NCI-H2171 treated with DMSO at 0.1 percent for 48 hours (cell line): ENCODE measurements around the gene KCTD15.
A peak's percentile ranks its signal among the peaks of the same experiment; 100 is the strongest.

Experiments used
- DNase-seq: peaks from one replicate; lab custom pipeline; 2025; lab: John Stamatoyannopoulos, UW

KCTD15 gene, protein sequence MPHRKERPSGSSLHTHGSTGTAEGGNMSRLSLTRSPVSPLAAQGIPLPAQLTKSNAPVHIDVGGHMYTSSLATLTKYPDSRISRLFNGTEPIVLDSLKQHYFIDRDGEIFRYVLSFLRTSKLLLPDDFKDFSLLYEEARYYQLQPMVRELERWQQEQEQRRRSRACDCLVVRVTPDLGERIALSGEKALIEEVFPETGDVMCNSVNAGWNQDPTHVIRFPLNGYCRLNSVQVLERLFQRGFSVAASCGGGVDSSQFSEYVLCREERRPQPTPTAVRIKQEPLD

DNA sequence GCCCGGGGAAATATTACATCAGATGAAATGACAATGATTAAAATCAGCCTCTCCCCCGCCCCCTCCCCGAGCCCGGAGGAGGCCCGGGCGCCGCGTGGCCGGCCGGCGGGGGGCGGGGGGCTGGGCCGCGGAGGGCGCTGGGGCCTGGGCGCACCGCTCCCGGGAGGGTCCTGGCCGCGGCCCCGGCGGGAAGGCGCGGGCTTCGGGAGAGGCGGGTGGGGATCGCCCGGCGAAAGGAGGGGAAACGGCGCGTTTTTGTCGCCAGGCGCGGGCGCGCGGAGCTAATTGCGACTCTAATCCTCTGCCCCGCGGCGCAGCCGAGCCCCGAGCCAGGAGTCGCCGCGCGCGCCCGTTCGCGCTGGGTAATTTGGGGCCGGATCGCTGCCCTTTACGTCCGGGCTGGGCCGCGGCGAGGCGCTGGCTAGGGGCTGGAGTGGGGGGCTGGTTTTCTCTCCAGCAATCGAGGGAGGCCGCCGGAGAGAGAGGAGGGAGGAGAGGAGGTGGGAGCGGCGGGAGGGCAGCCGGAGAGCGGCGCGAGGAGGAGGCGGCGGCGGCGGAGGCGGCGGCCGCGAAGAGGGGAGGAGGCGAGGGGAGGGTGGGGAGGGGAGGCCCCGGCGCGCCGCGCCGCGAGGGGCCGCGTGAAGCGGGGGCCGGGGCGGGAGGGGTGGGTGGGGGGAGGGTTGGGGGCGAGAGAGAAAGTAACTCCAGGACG is at the start of gene KCTD15:
TSS of gene KCTD15 (plus strand) at position 707 of the 712 bp plus-strand sequence. CDS start 3,585 bp downstream, outside the sequence.
- DNase-seq = peak; percentile 42

DNA sequence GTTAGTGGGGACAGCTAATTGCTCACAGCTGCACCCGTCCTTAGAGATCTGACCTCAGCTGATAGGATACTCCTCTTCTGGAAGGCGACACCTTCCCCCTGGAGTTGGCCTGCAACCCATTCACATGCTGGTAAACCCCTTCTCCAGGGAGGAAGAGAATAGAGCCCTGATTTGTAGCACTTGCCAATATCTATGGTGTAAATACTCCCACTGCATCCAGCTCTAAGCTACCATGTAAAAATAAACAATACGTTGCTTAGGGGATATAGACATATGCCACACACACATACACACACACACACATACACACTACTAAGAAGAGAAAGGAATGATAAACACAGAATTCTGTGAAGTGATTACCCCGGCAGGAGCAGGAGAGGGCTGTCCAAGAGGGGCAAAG is 49.4 kb upstream of the KCTD15 start:
- DNase-seq = no peak

DNA sequence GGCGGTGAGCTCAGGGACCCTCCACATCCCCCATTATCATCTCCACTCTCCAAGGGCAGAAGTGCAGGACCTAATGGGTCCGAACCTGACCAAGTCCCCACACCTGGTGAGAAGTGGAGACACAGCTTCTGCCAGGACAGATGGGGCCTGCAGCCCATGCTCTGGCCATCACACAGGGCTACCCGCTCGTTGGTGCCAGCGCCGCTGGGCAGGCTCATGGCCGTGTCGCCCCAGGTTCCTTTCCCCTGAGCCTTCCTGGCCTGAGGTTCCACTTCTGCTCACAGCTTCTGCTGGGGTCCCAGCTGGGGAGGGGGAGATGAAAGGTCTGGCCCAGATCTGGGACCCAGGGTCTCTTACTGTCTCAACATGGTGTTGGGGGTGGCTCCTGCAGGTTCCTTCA is 48.4 kb upstream of the KCTD15 start:
- DNase-seq = no peak

DNA sequence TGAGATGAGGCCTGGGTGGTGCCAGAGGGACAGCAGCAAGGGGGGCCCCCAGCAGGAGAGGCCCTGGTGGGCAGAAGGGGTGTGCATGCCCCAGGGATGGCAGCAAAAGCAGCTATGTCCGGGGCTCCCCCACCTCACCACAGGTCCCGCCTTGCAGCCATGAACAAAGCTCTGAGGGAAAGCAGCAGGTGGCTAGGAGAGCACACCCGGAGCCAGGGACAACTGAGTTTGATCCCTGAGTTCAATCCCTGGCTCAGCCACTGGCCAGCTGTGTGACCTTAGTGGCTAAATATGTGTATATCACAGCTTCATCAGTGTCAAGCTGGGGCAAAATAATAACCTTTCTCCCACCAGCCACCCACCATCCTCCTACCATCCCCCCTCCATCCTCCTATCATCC is 47.7 kb upstream of the KCTD15 start:
- DNase-seq = no peak

DNA sequence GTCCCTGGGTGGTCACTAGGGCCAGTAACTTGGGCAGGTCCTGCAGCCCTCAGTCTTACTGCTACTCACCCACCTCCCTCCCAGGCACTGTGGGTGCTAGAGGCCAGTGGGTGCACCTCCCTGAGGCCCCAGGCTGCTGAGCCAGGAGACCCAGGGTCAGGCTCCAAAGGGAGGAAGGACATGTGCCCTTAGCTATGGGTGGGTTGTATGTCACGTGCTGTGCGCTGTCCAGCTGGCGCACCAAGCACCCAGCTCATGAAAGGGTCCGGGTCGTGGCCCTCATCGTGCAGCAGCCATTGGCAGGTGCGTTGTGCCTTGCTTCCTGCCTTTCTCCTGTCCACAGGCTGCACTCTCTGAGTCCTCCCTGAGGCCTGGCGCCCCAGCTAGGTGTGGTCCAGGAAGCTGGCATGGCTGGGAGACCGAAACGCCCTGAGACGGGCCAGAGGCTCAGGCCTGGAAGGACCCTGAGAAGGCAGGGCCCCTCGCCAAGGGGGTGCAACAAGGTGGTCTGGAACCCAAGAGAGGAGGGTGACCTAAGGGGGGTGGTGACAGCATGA is 47.0 kb upstream of the KCTD15 start:
- no peak for DNase-seq

GRCh38 chr19:33750587-33751435 is 45.9 kb upstream of the KCTD15 start:
- DNase-seq = peak; percentile 49

DNA sequence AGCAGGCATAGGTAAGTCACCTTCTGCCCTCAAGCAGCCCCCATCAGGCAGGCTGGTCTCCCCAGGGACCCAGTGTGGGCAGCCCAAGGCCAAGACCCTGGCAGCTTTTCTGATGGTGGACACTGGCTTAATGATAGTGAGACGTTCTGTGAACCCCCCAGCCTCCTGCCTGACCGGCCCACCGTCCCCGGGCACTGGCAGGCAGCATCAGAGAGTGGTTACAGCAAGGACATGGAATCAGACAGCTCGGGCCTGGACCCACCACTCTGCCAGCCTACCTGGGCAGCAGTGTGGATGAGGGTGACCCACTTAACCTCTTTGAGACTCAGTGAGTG is 45.3 kb upstream of the KCTD15 start:
- DNase-seq = no peak

DNA sequence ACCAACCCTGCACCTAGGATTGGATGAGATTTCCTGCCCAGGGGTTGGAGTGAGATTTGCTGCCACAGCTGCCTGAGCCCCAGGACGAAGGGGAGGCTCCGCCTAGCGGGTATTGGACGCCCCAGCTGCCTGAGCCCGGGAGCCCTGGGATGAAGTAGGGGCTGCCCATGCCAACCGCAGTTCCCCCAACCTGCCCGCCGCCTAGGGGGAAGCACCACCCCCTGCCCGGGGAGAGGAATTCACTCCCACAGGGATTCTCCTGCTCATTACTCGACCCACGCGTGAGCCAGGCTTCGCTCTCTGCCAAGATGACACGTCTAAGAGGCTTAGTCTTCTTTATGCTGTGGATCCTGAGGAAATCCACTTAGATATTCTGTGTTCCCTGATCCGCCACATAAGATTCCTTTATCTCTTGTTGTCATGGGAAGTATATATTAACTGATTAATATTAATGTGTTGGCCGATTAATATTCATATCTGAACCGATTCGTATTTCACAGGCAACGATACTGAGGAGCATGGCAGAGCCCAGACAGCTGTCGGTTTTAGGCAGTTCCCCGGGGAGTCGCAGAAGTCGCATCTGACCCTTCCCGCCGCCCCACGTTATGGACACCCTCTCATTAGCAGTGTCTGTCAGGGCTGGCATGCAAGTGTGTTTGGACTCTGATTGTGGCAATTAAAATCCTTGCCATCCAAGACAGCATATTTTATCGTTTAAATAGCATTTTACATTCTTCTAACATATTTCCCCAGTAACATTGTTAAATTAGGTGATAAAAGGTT is 44.5 kb upstream of the KCTD15 start:
- peak; percentile 47 for DNase-seq

DNA sequence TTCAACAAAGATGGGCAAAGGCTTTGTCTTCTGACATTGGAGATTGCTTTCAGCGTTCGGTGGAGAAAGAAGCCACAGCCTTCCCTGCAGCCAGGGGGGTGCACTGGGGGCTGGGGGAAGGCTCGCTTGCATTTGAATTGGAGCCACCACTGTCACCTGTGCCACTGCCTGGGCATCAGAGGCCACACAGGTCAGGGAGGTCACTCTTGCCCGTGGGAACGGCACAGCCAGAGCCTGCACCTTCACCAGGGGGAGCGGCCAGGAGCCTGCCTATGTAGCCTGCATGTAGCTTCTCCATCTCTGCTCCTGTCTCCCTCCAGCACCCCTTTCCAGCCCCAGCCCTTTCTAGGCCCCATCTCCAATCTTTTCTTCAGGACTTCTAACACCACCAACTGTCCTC is 43.7 kb upstream of the KCTD15 start:
- DNase-seq = no peak

DNA sequence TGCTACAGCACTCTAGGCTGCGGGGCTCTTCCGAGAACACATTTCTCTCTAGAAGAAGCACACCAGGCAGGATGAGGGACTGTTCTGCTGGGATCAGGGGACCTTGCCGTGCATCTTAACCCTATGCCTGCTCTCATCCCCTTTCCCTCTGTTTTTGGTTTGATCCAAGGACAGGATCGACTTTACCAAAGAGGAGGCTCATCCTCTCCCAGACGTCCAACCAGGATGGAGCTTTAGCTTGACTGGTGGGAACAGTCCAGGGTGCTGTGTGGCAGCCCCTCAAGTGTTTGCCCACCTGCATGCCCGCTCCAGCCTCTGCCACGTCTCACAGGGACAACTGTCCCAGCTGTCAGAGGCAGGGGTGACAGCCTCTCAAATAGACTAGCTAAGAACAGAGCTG is 42.3 kb upstream of the KCTD15 start:
- no peak for DNase-seq

GRCh38 chr19:33755099-33756035 is 41.3 kb upstream of the KCTD15 start:
- DNase-seq = no peak

GRCh38 chr19:33756177-33756576 is 40.5 kb upstream of the KCTD15 start:
- no peak for DNase-seq

DNA sequence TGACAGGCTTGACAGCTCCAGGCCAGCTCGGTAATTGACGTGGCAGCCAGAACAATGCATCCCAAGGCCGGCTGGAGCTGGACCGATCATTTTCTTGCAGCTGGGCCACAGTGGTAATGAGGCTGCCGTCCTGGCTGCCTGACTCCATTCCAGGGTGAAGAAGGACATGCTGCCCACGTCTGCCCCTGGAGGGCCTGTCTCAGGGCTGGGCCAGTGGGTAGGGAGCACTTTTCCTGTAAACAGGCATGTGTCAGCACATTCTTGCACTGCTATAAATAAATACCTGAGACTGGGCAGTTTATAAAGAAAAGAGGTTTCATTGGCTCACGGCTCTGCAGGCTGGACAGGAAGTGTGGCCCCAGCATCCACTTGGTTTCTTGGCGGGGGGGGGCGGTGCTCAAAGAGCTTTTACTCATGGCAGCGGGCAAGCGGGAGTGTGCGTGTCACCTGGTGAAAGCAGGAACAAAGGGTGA is 38.1 kb upstream of the KCTD15 start:
- no peak for DNase-seq

DNA sequence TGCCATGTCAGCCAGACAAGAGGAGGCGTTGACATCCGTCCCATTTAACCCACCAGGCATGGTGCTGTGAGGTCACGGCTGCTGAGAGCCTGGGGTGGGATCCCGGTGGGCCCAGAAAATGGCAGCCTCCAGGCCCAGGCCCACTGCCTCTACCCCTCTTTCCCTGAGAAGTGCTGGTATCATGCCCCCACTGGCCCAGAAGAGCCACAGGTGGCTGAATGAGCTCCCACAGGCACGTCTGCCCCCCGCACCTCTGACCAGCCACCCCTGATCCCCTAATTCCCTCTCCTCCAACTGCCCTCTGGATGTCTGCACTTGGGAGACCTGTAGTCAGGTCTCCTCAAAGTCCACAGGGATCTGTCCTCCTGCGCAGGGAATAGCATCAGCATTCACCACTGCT is 37.3 kb upstream of the KCTD15 start:
- no peak for DNase-seq

DNA sequence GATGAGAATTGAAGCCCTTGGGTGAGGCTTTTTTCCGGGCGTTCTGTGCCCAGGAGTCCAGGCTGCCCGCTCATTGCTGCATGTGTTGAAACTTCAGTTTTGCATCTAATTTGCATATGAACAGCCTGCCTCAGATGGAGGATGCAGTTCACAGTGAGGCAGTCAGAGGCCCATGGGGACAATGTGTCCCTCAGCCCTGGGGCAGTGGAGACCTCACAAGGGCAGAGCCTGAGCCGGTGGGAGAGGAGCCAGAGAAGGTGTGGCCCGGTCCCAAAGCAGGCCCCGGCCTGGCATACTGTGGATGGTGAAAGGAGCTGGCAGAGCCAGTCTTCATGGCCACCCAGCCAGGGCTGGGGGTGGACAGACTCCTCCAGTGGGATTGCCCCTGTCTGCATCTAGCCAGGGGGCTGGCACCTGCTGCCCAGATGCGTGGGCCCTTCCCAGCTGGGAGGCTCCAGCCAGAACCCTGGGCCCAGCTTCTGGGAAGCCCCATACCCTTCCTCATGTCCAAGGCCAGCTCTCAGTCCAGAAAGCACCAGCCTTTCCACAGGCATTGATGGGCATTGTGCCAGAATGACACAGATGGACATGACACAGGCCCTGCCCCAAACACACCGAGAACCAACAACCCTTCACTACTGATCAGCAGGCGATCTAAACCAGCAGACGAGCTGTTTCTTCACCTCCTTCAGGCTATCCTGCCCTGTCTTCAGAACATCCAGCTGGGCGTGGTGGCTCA is 32.9 kb upstream of the KCTD15 start:
- no peak for DNase-seq

DNA sequence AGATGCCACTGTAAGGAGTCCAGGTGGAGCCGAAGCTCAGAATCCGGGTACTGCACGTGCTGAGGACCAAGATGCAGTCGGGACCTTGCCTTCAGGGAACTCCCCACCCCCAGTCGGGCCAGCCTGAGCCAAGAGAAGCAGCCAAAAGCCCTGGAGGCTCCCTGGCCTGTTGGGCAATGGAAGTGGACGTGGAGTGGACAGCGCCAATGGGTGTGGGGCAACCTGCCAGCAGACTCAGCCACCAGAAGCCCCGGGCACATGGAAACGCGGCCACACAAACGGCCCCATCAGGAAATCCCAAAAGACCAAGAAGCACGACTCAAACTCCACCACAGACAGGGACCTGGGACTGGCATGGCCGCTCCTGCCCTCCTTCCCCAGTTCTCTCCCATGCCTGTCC is 30.0 kb upstream of the KCTD15 start:
- DNase-seq = no peak

DNA sequence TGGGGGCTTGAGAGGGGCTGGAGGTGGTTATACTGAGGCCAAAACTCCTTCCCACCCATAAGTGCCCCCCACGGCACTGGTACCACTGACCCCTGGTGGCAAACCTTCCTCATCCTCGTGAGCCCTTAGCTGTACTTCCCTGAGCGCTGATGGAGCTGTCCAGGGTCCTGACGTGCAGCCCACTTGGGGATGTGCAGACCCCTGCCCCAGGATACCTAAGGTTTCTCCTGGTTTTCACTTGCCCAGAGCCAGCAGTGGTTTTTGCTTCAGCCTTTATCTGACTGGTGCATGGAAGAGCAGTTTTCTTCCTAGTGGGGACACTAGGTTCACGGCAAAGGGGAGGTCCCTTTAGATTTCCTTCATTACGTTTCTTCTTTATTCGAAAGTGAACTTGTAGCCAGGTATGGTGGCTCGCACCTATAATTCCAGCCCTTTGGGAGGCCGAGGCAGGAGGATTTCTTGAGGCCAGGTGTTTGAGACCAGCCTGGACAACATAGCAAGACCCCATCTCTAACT is 28.7 kb upstream of the KCTD15 start:
- DNase-seq = no peak

DNA sequence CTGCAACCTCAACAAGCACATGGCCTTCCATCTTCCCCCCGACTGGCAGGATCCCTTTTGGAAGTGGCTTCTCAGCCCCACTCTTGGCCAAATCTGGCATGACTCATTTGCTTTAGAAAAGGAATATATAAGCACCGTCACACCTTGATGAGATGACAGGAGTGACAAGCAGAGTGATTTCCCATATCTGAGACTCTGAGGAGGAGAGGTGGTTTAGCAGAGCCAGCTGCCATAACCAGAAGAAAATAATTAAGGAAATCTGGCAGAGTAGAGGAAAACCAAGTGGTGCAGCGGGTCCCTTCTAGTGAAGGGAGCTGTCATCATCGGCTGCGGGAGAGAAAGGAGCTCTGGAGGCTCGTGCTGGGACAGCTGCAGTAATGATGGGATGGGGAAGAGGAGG is 27.5 kb upstream of the KCTD15 start:
- no peak for DNase-seq

- no peak for DNase-seq
Measured at GRCh38 chr19:33770107-33770506, 26.6 kb upstream of the KCTD15 start.
